ENCODE data around the gene DNAAF2. TPM values are rescaled to one million over a fixed set of nuclear protein-coding genes. Genes with fewer than 3 reads are reported as not detected.

The DNAAF2 gene
- total and polyA plus RNA-seq, 2 of the 13 experiments (the other 11 are each of a cell fraction or from before 2014, with no cell fraction given) = 6.1 to 13.6 TPM

DNA sequence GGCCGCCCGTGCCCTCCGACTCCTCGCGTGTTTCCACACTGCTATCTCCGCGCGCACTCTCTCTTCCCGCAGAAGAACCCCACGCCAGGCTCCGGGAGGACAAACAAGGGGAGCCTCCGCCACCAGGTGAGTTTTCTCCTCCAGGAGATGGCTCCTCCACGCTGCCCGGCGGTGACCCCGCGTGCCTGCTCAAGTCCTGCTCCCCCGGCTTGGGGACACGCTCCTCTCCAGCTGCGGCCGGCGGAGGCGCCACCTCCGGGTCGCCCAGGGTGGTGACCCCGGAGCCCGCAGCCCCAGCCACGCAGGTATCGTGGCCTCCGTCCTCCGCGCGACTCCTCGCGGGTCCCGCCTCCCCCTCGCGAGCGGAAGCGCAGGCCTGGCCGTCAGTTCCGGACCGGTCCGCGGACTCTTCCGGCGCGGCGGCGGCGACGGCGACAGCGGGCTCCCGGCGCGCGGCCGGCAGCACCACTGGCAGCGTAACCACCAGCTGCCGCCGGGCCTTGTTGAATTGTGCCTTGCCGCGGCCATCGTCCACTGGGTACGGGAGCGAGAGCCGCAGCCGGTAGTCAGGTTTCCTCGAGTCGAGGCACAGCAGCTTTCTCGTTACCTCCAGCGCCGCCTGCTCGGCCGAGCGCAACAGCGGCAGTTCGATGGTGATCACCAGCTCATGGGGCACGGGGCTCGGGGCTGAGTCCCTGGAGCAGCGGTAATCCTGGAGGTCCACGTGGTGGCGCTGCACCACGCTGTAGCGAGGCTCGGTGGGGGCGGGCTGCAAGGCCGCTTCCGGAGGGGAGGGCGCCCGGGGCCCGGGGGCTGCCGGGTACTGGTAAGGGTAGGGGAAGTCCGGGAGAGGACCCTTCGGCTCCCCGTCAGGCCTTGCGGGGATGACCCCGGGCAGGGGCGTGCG, 1.2 kb downstream of the DNAAF2 start (continued):
- TF ChIP-seq PPARG (CRISPR knock-in tag; conservative IDR thresholded peaks at IDR 0.05) (no peak; the same call in 1 of the 2 replicates), ZNF709 (CRISPR knock-in tag; IDR thresholded peaks at IDR 0.05) (peak; percentile 92), ZNF790 (CRISPR knock-in tag; IDR thresholded peaks at IDR 0.05; ENCODE audit: borderline replicate concordance) (peak; percentile 88; the same call in 1 of the 2 replicates), CC2D1A (CRISPR knock-in tag; IDR thresholded peaks at IDR 0.05) (no peak), FOXA1 (IDR thresholded peaks at IDR 0.05) (no peak), FOXA1 (CRISPR knock-in tag; IDR thresholded peaks at IDR 0.05) (peak; percentile 23; the same call in 1 of the 2 replicates), ZNF816 (CRISPR knock-in tag; IDR thresholded peaks at IDR 0.05; ENCODE audit: borderline replicate concordance) (peak; percentile 57; the same call in 1 of the 2 replicates), MIXL1 (CRISPR knock-in tag; IDR thresholded peaks at IDR 0.05) (no peak), NFATC3 (CRISPR knock-in tag; IDR thresholded peaks at IDR 0.05) (no peak), BORCS8-MEF2B (CRISPR knock-in tag; IDR thresholded peaks at IDR 0.05) (peak; percentile 48; the same call in 1 of the 2 replicates), AHR (CRISPR knock-in tag; IDR thresholded peaks at IDR 0.05) (no peak), ZNF672 (CRISPR knock-in tag; IDR thresholded peaks at IDR 0.05) (no peak), ZNF124 (CRISPR knock-in tag; IDR thresholded peaks at IDR 0.05) (peak; percentile 55; the same call in 1 of the 2 replicates), MAFK (conservative IDR thresholded peaks at IDR 0.05 in 1 of 2, IDR thresholded peaks at IDR 0.05 in 1 of 2; ENCODE audit: low read length in 2 of 2) (no peak), ZNF572 (CRISPR knock-in tag; IDR thresholded peaks at IDR 0.05) (no peak), GFI1 (CRISPR knock-in tag; IDR thresholded peaks at IDR 0.05; ENCODE audit: borderline replicate concordance) (peak; percentile 54; the same call in 1 of the 2 replicates)
